Stimulated activated CD4-positive, alpha-beta T cell treated with anti-CD3 and anti-CD28 coated beads, Interleukin-1b, Interleukin-23, amount 100 ng/mL, for 4 hours (primary cell): ENCODE results near the gene PEX26.
"Not testable (repeated sequence)": the region's sequence is repeated elsewhere in the genome, so short reads cannot be mapped to it uniquely, and the experiment has no call there.

ENCODE experiments used
- DNase-seq, 2 donors: peaks; one replicate each; pipeline ENCODE4 v3.0.0-alpha.2; 2020; ENCODE audit warnings: low read depth in 2 of 2

Gene PEX26

GRCh38 chr22:18071307-18071967, 6.4 kb upstream of the PEX26 start:
- DNase-seq, result not testable (repeated sequence)

- DNase-seq, result no peak
These were observed 5.9 kb upstream of the PEX26 start for GRCh38 chr22:18071968-18072310.

- no peak for DNase-seq
These were observed 4.3 kb upstream of the PEX26 start for GRCh38 chr22:18073467-18073866.

- not testable (repeated sequence) for DNase-seq
These were observed 3.9 kb upstream of the PEX26 start for GRCh38 chr22:18073927-18074326.

GRCh38 chr22:18075101-18075719, 2.6 kb upstream of the PEX26 start:
- DNase-seq, result no peak

GRCh38 chr22:18075720-18076497, 1.9 kb upstream of the PEX26 start:
- DNase-seq, result peak in 1 of 2 donors; percentile 43

- no peak for DNase-seq
These were observed 627 bp upstream of the PEX26 start for GRCh38 chr22:18077087-18077638.

GRCh38 chr22:18078329-18079041, 695 bp downstream of the PEX26 start:
- DNase-seq, result peak in 1 of 2 donors; percentile 28

- DNase-seq, result no peak
These were observed 2.0 kb downstream of the PEX26 start for GRCh38 chr22:18079706-18080233.

- no peak for DNase-seq
These were observed 3.6 kb downstream of the PEX26 start for GRCh38 chr22:18081416-18081815.

- DNase-seq, result no peak
These were observed 4.7 kb downstream of the PEX26 start for GRCh38 chr22:18082467-18082866.

- no peak for DNase-seq
These were observed 5.6 kb downstream of the PEX26 start for GRCh38 chr22:18083406-18083805.

GRCh38 chr22:18085188-18085587, 7.4 kb downstream of the PEX26 start:
- DNase-seq, result no peak

GRCh38 chr22:18087350-18087855, 9.6 kb downstream of the PEX26 start:
- no peak for DNase-seq

GRCh38 chr22:18088825-18089568, 11.2 kb downstream of the PEX26 start:
- DNase-seq, result no peak

- no peak for DNase-seq
These were observed 12.5 kb downstream of the PEX26 start for GRCh38 chr22:18090286-18090685.

- DNase-seq, result no peak
These were observed 13.7 kb downstream of the PEX26 start for GRCh38 chr22:18091478-18091877.

- DNase-seq, result no peak
These were observed 14.2 kb downstream of the PEX26 start for GRCh38 chr22:18091916-18092526.

GRCh38 chr22:18093661-18094060, 15.9 kb downstream of the PEX26 start:
- no peak for DNase-seq

- DNase-seq, result no peak
These were observed 17.5 kb downstream of the PEX26 start for GRCh38 chr22:18095101-18095805.
